ENCODE results near the gene LRP5.

The LRP5 gene

GRCh38 chr11:68481579-68482240, 169.3 kb downstream of the LRP5 start:
- no peak overlapping the region for H3K4me3 ChIP-seq (ENCODE audit: low read depth, low read length)
- no peak for TF ChIP-seq CTCF (IDR thresholded peaks at IDR 0.05; ENCODE audit: borderline replicate concordance, insufficient read depth, low read depth, low read length)

GRCh38 chr11:68488623-68489022, 176.2 kb downstream of the LRP5 start:
- TF ChIP-seq CTCF (IDR thresholded peaks at IDR 0.05; ENCODE audit: borderline replicate concordance, insufficient read depth, low read depth, low read length): no peak
- H3K4me3 ChIP-seq (ENCODE audit: low read depth, low read length): no peak overlapping the region

GRCh38 chr11:68495220-68495729, 182.9 kb downstream of the LRP5 start:
- TF ChIP-seq CTCF (IDR thresholded peaks at IDR 0.05; ENCODE audit: borderline replicate concordance, insufficient read depth, low read depth, low read length): no peak
- no peak overlapping the region for H3K4me3 ChIP-seq (ENCODE audit: low read depth, low read length)

- TF ChIP-seq CTCF (IDR thresholded peaks at IDR 0.05; ENCODE audit: borderline replicate concordance, insufficient read depth, low read depth, low read length): no peak
- no peak overlapping the region for H3K4me3 ChIP-seq (ENCODE audit: low read depth, low read length)
Observed at GRCh38 chr11:68495872-68496271, 183.5 kb downstream of the LRP5 start.

GRCh38 chr11:68497761-68498160, 185.4 kb downstream of the LRP5 start:
- no peak for TF ChIP-seq CTCF (IDR thresholded peaks at IDR 0.05; ENCODE audit: borderline replicate concordance, insufficient read depth, low read depth, low read length)
- no peak overlapping the region for H3K4me3 ChIP-seq (ENCODE audit: low read depth, low read length)

- no peak overlapping the region for H3K4me3 ChIP-seq (ENCODE audit: low read depth, low read length)
- TF ChIP-seq CTCF (IDR thresholded peaks at IDR 0.05; ENCODE audit: borderline replicate concordance, insufficient read depth, low read depth, low read length): no peak
Observed at GRCh38 chr11:68498321-68498720, 185.9 kb downstream of the LRP5 start.
